WTC11 (cell line): ENCODE measurements around the gene ZNF652. TPM values are rescaled to one million over a fixed set of nuclear protein-coding genes. Genes with fewer than 3 reads are reported as not detected.

Experiments
- ATAC-seq: fragments of 200-7000 bp; cut with Tn5 transposase; 2 replicates; pipeline ENCODE4 v1.10.0; 2021; ENCODE audit warnings: mild to moderate bottlenecking, moderate library complexity
- CTCF ChIA-PET: fragments of 300-600 bp; sonication (Branson Sonifier 250); formaldehyde crosslinking; loops from one replicate; lab custom pipeline; 2021; ENCODE audit warnings: antibody characterized with exemption; lab: Charles Lee
- POLR2A ChIA-PET: fragments of 350-600 bp; sonication (Branson Sonifier 250); formaldehyde crosslinking; loops from one replicate; lab custom pipeline; 2021; ENCODE audit warnings: antibody characterized with exemption; lab: Charles Lee
- DNase-seq: peaks from one replicate; pipeline ENCODE4 v3.0.0; 2021; ENCODE audit warnings: low spot score
- H3K27ac Mint-ChIP-seq: 2 replicates; pipeline ENCODE4 v1.8.0; 2021; ENCODE audit warnings: mixed read lengths
- H3K27me3 Mint-ChIP-seq: 2 replicates; pipeline ENCODE4 v1.8.0; 2021; ENCODE audit warnings: low read depth, mild to moderate bottlenecking, moderate library complexity, mixed read lengths
- H3K36me3 Mint-ChIP-seq: 2 replicates; pipeline ENCODE4 v1.8.0; 2021; ENCODE audit warnings: mixed read lengths
- H3K4me1 Mint-ChIP-seq: 2 replicates; pipeline ENCODE4 v1.8.0; 2022; ENCODE audit warnings: mixed read lengths
- H3K4me3 Mint-ChIP-seq: 2 replicates; pipeline ENCODE4 v1.8.0; 2021; ENCODE audit warnings: mild to moderate bottlenecking, moderate library complexity, mixed read lengths
- H3K9me3 Mint-ChIP-seq: 2 replicates; pipeline ENCODE4 v1.8.0; 2021; ENCODE audit warnings: mixed read lengths
- ATF1 ChIP-seq: sonication (generic); formaldehyde crosslinking; IDR thresholded peaks from 2 replicates; pipeline ENCODE4 v1.8.1; 2023; ENCODE audit warnings: mild to moderate bottlenecking, moderate library complexity, missing genetic modification reagents
- CREM ChIP-seq: sonication (generic); formaldehyde crosslinking; IDR thresholded peaks from 2 replicates; pipeline ENCODE4 v1.8.1; 2022; ENCODE audit warnings: mild to moderate bottlenecking, missing genetic modification reagents, moderate library complexity
- EMX1 ChIP-seq: fragments of 250-450 bp; sonication (Bioruptor Pico); IDR thresholded peaks from 2 replicates; pipeline ENCODE4 v1.8.0; 2021; ENCODE audit warnings: mild to moderate bottlenecking
- ETV6 ChIP-seq: sonication (generic); formaldehyde crosslinking; IDR thresholded peaks from 2 replicates; pipeline ENCODE4 v1.8.1; 2022; ENCODE audit warnings: mild to moderate bottlenecking, missing genetic modification reagents
- GTF2I ChIP-seq: fragments of 250-450 bp; sonication (Bioruptor Pico); conservative IDR thresholded peaks from 2 replicates; pipeline ENCODE4 v1.4.0; 2021; ENCODE audit warnings: mild to moderate bottlenecking
- HMGA2 ChIP-seq: fragments of 250-450 bp; sonication (Bioruptor Pico); IDR thresholded peaks from 2 replicates; pipeline ENCODE4 v1.4.0; 2021; ENCODE audit warnings: mild to moderate bottlenecking, moderate library complexity
- JAZF1 ChIP-seq: fragments of 250-450 bp; sonication (Bioruptor Pico); IDR thresholded peaks from 2 replicates; pipeline ENCODE4 v1.9.0; 2021; ENCODE audit warnings: moderate library complexity, mild to moderate bottlenecking, inconsistent platforms
- KAT7 ChIP-seq: sonication (generic); formaldehyde crosslinking; IDR thresholded peaks from 2 replicates; pipeline ENCODE4 v1.8.1; 2023; ENCODE audit warnings: missing genetic modification reagents, mild to moderate bottlenecking, borderline replicate concordance
- NR1H2 ChIP-seq: sonication (generic); formaldehyde crosslinking; IDR thresholded peaks from 2 replicates; pipeline ENCODE4 v1.9.0; 2021; ENCODE audit warnings: mild to moderate bottlenecking, moderate library complexity, missing genetic modification reagents
- ZNF396 ChIP-seq: fragments of 250-450 bp; sonication (Bioruptor Pico); IDR thresholded peaks from 2 replicates; pipeline ENCODE4 v1.8.0; 2021; ENCODE audit warnings: mild to moderate bottlenecking, moderate library complexity, borderline replicate concordance
- total RNA-seq: library from RNA; stranded (reverse); gene quantifications from 3 replicates; pipeline ENCODE4 v1.2.3, GENCODE V29; 2021
- TF ChIP-seq, protein P1 (sequence below): sonication (generic); formaldehyde crosslinking; IDR thresholded peaks from 2 replicates; pipeline ENCODE4 v1.8.1; 2022; ENCODE audit warnings: mild to moderate bottlenecking, missing genetic modification reagents, moderate library complexity, borderline replicate concordance
- TF ChIP-seq, protein P2 (sequence below): sonication (generic); formaldehyde crosslinking; IDR thresholded peaks from 2 replicates; pipeline ENCODE4 v1.8.1; 2023; ENCODE audit warnings: mild to moderate bottlenecking, missing genetic modification reagents
- TF ChIP-seq, protein P3 (sequence below): sonication (generic); formaldehyde crosslinking; IDR thresholded peaks from 2 replicates; pipeline ENCODE4 v1.8.1; 2023; ENCODE audit warnings: mild to moderate bottlenecking, missing genetic modification reagents
- TF ChIP-seq, protein P4 (sequence below): fragments of 250-450 bp; sonication (Bioruptor Pico); IDR thresholded peaks from 2 replicates; pipeline ENCODE4 v2.1.2; 2022; ENCODE audit warnings: mild to moderate bottlenecking, moderate library complexity
- TF ChIP-seq, protein P5 (sequence below): sonication (generic); formaldehyde crosslinking; IDR thresholded peaks from 2 replicates; pipeline ENCODE4 v1.8.1; 2022; ENCODE audit warnings: low read depth, missing genetic modification reagents, borderline replicate concordance
- TF ChIP-seq, protein P6 (sequence below): sonication (generic); formaldehyde crosslinking; conservative IDR thresholded peaks from 2 replicates; pipeline ENCODE4 v1.8.1; 2023; ENCODE audit warnings: mild to moderate bottlenecking, low read depth, missing genetic modification reagents, moderate library complexity
- TF ChIP-seq, protein P7 (sequence below): fragments of 250-450 bp; sonication (Bioruptor Pico); IDR thresholded peaks from 2 replicates; pipeline ENCODE4 v1.9.0; 2021; ENCODE audit warnings: mild to moderate bottlenecking
- TF ChIP-seq, protein P8 (sequence below): sonication (generic); formaldehyde crosslinking; IDR thresholded peaks from 2 replicates; pipeline ENCODE4 v1.8.0; 2022; ENCODE audit warnings: mild to moderate bottlenecking, missing genetic modification reagents

The ZNF652 gene
- total RNA-seq, 1 experiment from 2014 or later, result 40.8 TPM

DNA sequence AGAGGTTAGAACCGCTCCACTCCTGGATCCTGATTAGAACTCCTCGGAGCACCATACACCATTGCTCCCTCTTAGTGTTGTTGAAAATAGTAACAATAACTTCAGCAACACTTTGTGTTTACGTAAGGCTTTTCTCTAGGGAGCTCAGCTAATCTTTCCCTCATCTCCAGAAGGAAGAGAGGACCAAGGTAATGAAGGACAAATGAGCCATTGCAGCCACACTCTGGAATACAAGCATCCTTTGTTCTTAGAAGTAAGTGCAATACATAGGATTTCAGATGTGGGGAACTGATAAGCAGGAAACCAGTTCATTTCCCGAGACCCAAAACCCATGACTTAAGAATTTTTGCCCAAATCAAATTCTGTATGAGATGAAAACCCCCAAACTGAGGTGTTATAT is 22.9 kb upstream of the ZNF652 start:
- Mint-ChIP-seq H3K4me3 (no peak overlapping the region), H3K27ac (no peak overlapping the region), H3K4me1 (no peaks in the 10 kb centered on the region), H3K9me3 (no peaks in the 10 kb centered on the region), H3K27me3 (peaks cover 3% of the 10 kb centered on the region), H3K36me3 (no peaks in the 10 kb centered on the region)
- ChIA-PET POLR2A (no interaction called here), CTCF (interaction anchor here (4.9 kb wide), 1 partner anchor 16 kb away, joined by 23 read pairs; no protein-coding TSS in a partner anchor)
- ATAC-seq, result no peak
- no peak for DNase-seq
- TF ChIP-seq, protein P1, sequence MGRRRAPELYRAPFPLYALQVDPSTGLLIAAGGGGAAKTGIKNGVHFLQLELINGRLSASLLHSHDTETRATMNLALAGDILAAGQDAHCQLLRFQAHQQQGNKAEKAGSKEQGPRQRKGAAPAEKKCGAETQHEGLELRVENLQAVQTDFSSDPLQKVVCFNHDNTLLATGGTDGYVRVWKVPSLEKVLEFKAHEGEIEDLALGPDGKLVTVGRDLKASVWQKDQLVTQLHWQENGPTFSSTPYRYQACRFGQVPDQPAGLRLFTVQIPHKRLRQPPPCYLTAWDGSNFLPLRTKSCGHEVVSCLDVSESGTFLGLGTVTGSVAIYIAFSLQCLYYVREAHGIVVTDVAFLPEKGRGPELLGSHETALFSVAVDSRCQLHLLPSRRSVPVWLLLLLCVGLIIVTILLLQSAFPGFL, result no peak
- TF ChIP-seq, protein P2, sequence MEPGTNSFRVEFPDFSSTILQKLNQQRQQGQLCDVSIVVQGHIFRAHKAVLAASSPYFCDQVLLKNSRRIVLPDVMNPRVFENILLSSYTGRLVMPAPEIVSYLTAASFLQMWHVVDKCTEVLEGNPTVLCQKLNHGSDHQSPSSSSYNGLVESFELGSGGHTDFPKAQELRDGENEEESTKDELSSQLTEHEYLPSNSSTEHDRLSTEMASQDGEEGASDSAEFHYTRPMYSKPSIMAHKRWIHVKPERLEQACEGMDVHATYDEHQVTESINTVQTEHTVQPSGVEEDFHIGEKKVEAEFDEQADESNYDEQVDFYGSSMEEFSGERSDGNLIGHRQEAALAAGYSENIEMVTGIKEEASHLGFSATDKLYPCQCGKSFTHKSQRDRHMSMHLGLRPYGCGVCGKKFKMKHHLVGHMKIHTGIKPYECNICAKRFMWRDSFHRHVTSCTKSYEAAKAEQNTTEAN (CRISPR knock-in tag), result no peak
- TF ChIP-seq, protein P3, sequence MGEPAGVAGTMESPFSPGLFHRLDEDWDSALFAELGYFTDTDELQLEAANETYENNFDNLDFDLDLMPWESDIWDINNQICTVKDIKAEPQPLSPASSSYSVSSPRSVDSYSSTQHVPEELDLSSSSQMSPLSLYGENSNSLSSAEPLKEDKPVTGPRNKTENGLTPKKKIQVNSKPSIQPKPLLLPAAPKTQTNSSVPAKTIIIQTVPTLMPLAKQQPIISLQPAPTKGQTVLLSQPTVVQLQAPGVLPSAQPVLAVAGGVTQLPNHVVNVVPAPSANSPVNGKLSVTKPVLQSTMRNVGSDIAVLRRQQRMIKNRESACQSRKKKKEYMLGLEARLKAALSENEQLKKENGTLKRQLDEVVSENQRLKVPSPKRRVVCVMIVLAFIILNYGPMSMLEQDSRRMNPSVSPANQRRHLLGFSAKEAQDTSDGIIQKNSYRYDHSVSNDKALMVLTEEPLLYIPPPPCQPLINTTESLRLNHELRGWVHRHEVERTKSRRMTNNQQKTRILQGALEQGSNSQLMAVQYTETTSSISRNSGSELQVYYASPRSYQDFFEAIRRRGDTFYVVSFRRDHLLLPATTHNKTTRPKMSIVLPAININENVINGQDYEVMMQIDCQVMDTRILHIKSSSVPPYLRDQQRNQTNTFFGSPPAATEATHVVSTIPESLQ (CRISPR knock-in tag), result no peak
- TF ChIP-seq, protein P4, sequence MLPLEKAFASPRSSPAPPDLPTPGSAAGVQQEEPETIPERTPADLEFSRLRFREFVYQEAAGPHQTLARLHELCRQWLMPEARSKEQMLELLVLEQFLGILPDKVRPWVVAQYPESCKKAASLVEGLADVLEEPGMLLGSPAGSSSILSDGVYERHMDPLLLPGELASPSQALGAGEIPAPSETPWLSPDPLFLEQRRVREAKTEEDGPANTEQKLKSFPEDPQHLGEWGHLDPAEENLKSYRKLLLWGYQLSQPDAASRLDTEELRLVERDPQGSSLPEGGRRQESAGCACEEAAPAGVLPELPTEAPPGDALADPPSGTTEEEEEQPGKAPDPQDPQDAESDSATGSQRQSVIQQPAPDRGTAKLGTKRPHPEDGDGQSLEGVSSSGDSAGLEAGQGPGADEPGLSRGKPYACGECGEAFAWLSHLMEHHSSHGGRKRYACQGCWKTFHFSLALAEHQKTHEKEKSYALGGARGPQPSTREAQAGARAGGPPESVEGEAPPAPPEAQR (CRISPR knock-in tag), result no peak
- TF ChIP-seq ATF1 (CRISPR knock-in tag), result no peak
- TF ChIP-seq, protein P5, sequence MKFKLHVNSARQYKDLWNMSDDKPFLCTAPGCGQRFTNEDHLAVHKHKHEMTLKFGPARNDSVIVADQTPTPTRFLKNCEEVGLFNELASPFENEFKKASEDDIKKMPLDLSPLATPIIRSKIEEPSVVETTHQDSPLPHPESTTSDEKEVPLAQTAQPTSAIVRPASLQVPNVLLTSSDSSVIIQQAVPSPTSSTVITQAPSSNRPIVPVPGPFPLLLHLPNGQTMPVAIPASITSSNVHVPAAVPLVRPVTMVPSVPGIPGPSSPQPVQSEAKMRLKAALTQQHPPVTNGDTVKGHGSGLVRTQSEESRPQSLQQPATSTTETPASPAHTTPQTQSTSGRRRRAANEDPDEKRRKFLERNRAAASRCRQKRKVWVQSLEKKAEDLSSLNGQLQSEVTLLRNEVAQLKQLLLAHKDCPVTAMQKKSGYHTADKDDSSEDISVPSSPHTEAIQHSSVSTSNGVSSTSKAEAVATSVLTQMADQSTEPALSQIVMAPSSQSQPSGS, result no peak
- TF ChIP-seq, protein P6, sequence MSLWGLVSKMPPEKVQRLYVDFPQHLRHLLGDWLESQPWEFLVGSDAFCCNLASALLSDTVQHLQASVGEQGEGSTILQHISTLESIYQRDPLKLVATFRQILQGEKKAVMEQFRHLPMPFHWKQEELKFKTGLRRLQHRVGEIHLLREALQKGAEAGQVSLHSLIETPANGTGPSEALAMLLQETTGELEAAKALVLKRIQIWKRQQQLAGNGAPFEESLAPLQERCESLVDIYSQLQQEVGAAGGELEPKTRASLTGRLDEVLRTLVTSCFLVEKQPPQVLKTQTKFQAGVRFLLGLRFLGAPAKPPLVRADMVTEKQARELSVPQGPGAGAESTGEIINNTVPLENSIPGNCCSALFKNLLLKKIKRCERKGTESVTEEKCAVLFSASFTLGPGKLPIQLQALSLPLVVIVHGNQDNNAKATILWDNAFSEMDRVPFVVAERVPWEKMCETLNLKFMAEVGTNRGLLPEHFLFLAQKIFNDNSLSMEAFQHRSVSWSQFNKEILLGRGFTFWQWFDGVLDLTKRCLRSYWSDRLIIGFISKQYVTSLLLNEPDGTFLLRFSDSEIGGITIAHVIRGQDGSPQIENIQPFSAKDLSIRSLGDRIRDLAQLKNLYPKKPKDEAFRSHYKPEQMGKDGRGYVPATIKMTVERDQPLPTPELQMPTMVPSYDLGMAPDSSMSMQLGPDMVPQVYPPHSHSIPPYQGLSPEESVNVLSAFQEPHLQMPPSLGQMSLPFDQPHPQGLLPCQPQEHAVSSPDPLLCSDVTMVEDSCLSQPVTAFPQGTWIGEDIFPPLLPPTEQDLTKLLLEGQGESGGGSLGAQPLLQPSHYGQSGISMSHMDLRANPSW (CRISPR knock-in tag), result no peak
- no peak for TF ChIP-seq NR1H2 (CRISPR knock-in tag)

DNA sequence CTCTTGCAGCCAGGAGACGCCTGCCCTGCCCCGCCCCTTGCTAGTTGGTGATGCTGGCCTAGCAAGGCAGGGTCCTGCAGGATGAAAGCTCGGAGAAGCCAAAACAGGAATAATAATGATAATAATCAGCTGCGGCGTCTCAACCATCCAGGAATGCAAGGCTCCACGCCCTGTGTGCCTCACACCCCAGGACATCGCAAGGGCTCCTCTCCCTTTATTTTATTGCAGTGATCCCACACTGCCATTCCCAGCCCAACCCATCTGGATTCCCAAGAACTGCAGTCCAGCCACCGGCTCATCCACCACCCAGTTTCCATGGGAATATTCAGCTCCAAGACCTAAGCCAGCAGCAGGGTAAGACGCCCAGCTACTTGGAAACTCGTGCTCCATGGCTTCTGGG is 21.0 kb upstream of the ZNF652 start:
- H3K27ac Mint-ChIP-seq, result no peak overlapping the region
- POLR2A ChIA-PET, result interaction anchor here (1.4 kb wide), 1 partner anchor 12 kb away, joined by 3 read pairs; no protein-coding TSS in a partner anchor

DNA sequence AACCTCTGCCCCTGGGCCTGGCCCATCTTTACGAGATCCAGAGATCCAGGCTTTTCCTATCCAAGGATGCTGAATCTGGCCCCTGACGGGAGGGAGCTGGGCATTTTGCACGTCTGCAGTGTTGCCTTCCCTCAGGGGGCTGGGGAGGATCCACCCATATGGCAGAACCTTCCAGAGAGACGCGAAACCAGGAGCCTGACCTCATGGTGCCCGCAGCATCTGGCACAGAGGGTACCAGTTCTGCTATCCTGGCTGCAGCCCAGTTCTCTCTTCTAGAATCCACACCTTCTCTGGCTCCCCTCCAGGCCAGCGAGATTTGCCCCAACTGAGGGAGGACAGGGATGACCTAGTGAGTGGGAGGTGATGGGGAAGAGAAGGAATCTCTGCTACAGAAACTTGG is 20.5 kb upstream of the ZNF652 start:
- no peak overlapping the region for H3K4me3 Mint-ChIP-seq
- no peaks in the 10 kb centered on the region for H3K36me3 Mint-ChIP-seq
- ChIA-PET POLR2A (interaction anchor here (1.4 kb wide), 1 partner anchor 12 kb away, joined by 3 read pairs; no protein-coding TSS in a partner anchor), CTCF (interaction anchor here (0.5 to 1.9 kb wide), 5 partner anchors 12 to 25 kb away, joined by 3 to 6 read pairs (median 3); no protein-coding TSS in a partner anchor)
- H3K27me3 Mint-ChIP-seq, result peaks cover 3% of the 10 kb centered on the region; the same call in 1 of the 2 replicates
- DNase-seq (no peak), ATAC-seq (no peak)
- no peaks in the 10 kb centered on the region for H3K4me1 Mint-ChIP-seq
- no peaks in the 10 kb centered on the region for H3K9me3 Mint-ChIP-seq
- no peak overlapping the region; the same call in 1 of the 2 replicates for H3K27ac Mint-ChIP-seq
- TF ChIP-seq, protein P7, sequence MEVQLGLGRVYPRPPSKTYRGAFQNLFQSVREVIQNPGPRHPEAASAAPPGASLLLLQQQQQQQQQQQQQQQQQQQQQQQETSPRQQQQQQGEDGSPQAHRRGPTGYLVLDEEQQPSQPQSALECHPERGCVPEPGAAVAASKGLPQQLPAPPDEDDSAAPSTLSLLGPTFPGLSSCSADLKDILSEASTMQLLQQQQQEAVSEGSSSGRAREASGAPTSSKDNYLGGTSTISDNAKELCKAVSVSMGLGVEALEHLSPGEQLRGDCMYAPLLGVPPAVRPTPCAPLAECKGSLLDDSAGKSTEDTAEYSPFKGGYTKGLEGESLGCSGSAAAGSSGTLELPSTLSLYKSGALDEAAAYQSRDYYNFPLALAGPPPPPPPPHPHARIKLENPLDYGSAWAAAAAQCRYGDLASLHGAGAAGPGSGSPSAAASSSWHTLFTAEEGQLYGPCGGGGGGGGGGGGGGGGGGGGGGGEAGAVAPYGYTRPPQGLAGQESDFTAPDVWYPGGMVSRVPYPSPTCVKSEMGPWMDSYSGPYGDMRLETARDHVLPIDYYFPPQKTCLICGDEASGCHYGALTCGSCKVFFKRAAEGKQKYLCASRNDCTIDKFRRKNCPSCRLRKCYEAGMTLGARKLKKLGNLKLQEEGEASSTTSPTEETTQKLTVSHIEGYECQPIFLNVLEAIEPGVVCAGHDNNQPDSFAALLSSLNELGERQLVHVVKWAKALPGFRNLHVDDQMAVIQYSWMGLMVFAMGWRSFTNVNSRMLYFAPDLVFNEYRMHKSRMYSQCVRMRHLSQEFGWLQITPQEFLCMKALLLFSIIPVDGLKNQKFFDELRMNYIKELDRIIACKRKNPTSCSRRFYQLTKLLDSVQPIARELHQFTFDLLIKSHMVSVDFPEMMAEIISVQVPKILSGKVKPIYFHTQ (CRISPR knock-in tag), result no peak
- TF ChIP-seq, protein P8, sequence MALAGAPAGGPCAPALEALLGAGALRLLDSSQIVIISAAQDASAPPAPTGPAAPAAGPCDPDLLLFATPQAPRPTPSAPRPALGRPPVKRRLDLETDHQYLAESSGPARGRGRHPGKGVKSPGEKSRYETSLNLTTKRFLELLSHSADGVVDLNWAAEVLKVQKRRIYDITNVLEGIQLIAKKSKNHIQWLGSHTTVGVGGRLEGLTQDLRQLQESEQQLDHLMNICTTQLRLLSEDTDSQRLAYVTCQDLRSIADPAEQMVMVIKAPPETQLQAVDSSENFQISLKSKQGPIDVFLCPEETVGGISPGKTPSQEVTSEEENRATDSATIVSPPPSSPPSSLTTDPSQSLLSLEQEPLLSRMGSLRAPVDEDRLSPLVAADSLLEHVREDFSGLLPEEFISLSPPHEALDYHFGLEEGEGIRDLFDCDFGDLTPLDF (CRISPR knock-in tag), result no peak
- TF ChIP-seq EMX1 (CRISPR knock-in tag) (no peak), KAT7 (CRISPR knock-in tag) (no peak), ETV6 (CRISPR knock-in tag) (no peak), ZNF396 (CRISPR knock-in tag) (no peak), JAZF1 (CRISPR knock-in tag) (no peak), HMGA2 (CRISPR knock-in tag) (no peak)

More for the DNA sequence above, 21.0 kb upstream of the ZNF652 start:
- DNase-seq (no peak), ATAC-seq (no peak)
- H3K27me3 Mint-ChIP-seq, result peaks cover 3% of the 10 kb centered on the region; the same call in 1 of the 2 replicates
- CTCF ChIA-PET, result interaction anchor here (0.8 to 1.9 kb wide), 4 partner anchors 12 to 25 kb away, joined by 3 to 6 read pairs (median 4); no protein-coding TSS in a partner anchor
- no peaks in the 10 kb centered on the region for H3K9me3 Mint-ChIP-seq
- TF ChIP-seq GTF2I (CRISPR knock-in tag) (no peak), CREM (CRISPR knock-in tag) (no peak)
- no peaks in the 10 kb centered on the region for H3K36me3 Mint-ChIP-seq
- no peak overlapping the region for H3K4me3 Mint-ChIP-seq
- no peaks in the 10 kb centered on the region for H3K4me1 Mint-ChIP-seq
